ENCODE results near the gene SORCS3.

DNA sequence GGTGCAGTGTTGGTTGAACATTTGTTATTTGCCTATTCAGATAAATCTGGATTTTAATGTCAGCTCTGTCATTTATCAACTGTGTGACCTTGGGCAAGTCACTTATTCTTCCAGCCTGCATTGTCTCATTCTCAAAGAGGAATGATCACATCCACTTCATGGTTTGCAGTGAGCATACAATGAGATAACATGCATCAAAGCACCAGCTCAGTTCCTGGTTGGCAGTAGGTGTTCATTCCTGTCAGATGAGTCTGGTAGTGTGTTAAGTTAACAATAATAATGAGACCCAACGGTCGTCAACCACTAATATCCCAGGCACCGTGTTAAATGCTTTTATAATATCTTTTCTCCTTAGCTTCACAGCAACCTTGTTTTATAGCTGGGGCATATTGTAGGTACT, 137.3 kb downstream of the SORCS3 start:
- TF ChIP-seq, protein P1, sequence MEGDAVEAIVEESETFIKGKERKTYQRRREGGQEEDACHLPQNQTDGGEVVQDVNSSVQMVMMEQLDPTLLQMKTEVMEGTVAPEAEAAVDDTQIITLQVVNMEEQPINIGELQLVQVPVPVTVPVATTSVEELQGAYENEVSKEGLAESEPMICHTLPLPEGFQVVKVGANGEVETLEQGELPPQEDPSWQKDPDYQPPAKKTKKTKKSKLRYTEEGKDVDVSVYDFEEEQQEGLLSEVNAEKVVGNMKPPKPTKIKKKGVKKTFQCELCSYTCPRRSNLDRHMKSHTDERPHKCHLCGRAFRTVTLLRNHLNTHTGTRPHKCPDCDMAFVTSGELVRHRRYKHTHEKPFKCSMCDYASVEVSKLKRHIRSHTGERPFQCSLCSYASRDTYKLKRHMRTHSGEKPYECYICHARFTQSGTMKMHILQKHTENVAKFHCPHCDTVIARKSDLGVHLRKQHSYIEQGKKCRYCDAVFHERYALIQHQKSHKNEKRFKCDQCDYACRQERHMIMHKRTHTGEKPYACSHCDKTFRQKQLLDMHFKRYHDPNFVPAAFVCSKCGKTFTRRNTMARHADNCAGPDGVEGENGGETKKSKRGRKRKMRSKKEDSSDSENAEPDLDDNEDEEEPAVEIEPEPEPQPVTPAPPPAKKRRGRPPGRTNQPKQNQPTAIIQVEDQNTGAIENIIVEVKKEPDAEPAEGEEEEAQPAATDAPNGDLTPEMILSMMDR (IDR thresholded peaks at IDR 0.05) = no peak
- no peak for TF ChIP-seq POLR2A (IDR thresholded peaks at IDR 0.05)

Data from lower leg skin (tissue), 3 donors.